PC-3 (cell line): ENCODE data around the gene FAM156A.
"Not testable (repeated sequence)": the region's sequence is repeated elsewhere in the genome, so short reads cannot be mapped to it uniquely, and the experiment has no call there.

Source experiments
- CTCF ChIP-seq: fragments of 300-600 bp; sonication (generic); conservative IDR thresholded peaks from 2 replicates; pipeline ENCODE4 v1.5.1; 2017; ENCODE audit warnings: antibody characterized with exemption, low read depth, mild to moderate bottlenecking, low read length
- EZH2phosphoT487 ChIP-seq: fragments of 300-600 bp; sonication (generic); IDR thresholded peaks from 2 replicates; pipeline ENCODE4 v1.6.1; 2018; ENCODE audit warnings: mild to moderate bottlenecking, antibody characterized with exemption, low read length, borderline replicate concordance

GRCh38 chrX:52958961-52959360 is 643 bp upstream of the FAM156A start:
- TF ChIP-seq EZH2phosphoT487, CTCF: not testable (repeated sequence)
